Upper lobe of left lung (tissue), 4 donors: ENCODE measurements around the gene RIMS1.

ENCODE experiments used
- POLR2A ChIP-seq, 4 donors: fragments of 450-650 bp; IDR thresholded peaks; one replicate each; pipeline ENCODE4 v1.5.1; 2016 to 2017; ENCODE audit warnings: antibody characterized with exemption in 4 of 4, mild to moderate bottlenecking in 2 of 4
- POLR2AphosphoS5 ChIP-seq, 2 donors: sonication (generic); formaldehyde crosslinking; IDR thresholded peaks; one replicate each; pipeline ENCODE4 v1.5.1; 2017; ENCODE audit warnings: antibody characterized with exemption in 2 of 2
- TF ChIP-seq, protein P1 (sequence below), 6 experiments: fragments of 450-650 bp in 4 of 6; fragments of 200-600 bp in 2 of 6; sonication (generic) in 2 of 6; IDR thresholded peaks; one replicate each; pipeline ENCODE4 v1.5.1; 2016 to 2019; ENCODE audit warnings: antibody characterized with exemption in 6 of 6

DNA sequence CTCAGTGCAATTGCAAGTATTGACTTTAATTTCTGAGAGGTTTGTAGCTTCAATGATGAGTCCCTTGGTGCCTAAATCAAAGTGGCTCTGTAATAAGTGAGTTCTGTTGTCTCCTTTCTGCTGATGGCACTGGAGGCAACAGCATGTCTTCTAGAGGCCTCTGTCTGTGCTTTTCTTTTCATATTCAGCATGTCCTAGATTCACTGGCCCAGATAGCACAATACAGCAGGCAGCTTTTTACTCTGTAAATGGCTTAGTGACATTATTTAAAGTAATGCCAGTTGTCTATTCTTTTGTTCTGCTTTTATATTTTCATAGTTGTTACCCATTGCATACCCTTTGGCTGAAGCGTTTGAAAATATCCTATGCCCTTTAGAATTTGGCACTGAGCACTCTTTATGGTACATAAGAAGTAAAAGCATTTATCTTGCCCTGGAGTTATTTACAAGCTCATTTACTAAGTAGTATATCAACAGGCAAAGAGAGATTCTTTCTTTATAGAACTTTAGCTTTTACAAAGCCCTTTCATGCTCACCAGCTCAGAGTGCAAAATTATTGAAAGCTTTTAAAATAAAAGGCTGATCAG lies 464.0 kb downstream of the RIMS1 start:
- TF ChIP-seq POLR2AphosphoS5 (IDR thresholded peaks at IDR 0.05): no peak
- TF ChIP-seq, protein P1, sequence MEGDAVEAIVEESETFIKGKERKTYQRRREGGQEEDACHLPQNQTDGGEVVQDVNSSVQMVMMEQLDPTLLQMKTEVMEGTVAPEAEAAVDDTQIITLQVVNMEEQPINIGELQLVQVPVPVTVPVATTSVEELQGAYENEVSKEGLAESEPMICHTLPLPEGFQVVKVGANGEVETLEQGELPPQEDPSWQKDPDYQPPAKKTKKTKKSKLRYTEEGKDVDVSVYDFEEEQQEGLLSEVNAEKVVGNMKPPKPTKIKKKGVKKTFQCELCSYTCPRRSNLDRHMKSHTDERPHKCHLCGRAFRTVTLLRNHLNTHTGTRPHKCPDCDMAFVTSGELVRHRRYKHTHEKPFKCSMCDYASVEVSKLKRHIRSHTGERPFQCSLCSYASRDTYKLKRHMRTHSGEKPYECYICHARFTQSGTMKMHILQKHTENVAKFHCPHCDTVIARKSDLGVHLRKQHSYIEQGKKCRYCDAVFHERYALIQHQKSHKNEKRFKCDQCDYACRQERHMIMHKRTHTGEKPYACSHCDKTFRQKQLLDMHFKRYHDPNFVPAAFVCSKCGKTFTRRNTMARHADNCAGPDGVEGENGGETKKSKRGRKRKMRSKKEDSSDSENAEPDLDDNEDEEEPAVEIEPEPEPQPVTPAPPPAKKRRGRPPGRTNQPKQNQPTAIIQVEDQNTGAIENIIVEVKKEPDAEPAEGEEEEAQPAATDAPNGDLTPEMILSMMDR (IDR thresholded peaks at IDR 0.05): no peak
- TF ChIP-seq POLR2A (IDR thresholded peaks at IDR 0.05): no peak
